HT1080 (cell line): Measurements from ENCODE around the gene DCDC2C. TPM values are rescaled to one million over a fixed set of nuclear protein-coding genes. Genes with fewer than 3 reads are reported as not detected.

Source experiments
- DNase-seq: peaks from one replicate; pipeline ENCODE4 v3.0.0-alpha.2; 2015; ENCODE audit warnings: low read depth
- total RNA-seq: library from RNA; depleted of rRNA; stranded (reverse); fragments of >200 nt; shearing (Covaris generic); gene quantifications from 2 replicates; pipeline ENCODE4 v1.2.3, GENCODE V29; 2014; rRNA removed

The DCDC2C gene
- total RNA-seq, 1 experiment from 2014 or later, result 1.1 TPM

DNA sequence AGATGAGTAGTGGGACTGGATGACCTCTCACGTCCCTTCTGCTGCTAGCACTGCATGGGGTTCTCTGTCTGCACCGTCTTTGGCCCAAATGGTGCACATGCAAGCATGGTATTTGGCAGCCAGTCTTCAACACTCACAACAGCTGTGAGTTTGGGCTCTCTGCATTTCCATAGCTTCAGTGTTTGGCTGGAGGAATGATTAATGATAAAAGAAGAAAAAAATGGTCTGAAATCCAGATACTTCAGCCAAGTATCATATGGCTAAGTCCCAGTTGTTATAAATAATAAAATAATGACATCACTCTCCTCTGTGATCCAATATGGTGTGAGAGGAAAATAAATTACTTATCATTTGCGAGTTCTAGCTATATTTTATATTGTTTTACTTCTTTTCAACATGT is 173.3 kb downstream of the DCDC2C start:
- DNase-seq, result no peak

DNA sequence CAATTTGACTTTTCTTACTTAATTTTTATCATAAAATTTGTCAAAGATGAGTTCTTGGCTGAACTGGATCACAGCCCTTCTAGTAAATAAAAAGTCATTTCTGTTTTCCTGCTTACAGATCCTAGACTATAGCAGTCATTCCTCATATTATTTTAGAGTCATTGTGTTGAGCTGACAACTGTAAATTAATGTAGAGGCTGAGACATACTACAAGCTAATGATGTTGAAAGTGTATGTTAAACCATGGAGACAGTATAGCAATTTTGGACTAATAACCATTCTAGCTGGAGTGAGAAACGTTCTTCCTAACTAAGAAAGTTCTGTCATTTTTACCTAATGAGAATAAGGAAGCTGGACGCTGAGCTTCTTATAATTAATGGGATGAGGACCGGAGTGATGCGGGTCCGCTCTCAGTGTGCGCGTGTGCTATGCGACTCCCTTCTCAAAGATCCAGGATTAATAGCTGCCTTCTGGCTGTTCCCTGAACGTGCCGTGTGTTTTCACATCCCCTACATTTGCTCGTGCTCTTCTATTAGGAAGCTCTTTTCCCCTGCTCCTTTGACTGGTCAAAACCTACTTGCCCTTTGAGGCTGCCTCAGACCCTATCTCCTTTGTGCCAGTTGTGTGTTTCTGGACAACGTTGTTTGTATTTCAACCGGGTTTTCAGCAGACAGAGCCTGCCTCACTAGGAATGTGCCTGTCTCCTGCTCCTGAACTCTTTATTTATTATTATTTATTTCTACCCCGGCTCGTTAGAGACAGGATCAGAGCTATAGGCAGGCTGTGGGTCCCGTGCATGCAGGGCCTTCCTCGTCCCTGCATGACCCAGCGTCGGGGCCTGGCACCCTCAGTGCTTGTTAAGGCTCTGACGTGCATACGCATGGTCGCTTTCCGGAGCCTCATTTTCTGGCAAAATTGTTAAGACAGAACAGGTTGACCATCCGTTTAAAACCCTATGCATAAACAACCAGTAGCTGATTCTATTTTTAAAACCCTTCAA is 182.6 kb downstream of the DCDC2C start:
- DNase-seq, result no peak

DNA sequence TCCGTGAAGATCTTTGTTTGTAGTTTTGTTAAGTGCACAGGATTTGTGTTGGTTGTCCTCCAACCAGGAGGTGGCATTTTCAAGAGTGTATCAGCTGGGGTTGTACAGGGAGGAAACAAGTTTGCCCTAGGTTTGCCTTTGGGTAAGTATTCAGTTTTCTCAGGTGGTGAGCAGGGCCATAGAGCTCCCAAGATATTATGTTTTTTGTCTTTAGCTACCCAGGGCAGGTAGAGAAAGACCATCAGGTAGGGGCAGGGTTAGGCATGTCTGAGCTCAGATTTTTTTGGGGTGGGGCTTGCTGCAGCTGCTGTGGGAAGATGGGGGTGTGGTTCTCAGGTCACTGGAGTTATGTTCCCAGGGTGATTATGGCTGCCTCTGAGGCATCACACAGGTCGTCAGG is 191.6 kb downstream of the DCDC2C start:
- no peak for DNase-seq

Other genes starting within 250 kb of the DCDC2C start
- 98.8 and 106 TPM in 2 replicates for gene ADI1, start 184.0 kb upstream of the DCDC2C start, total RNA-seq
- gene RNASEH1, start 145.2 kb upstream of the DCDC2C start, total RNA-seq, result 56.7 and 60.7 TPM in 2 replicates
- gene RPS7, start 128.3 kb upstream of the DCDC2C start, total RNA-seq, result 2,795 and 3,239 TPM in 2 replicates
- gene COLEC11, start 108.5 kb upstream of the DCDC2C start, total RNA-seq, result 0.72 and 2.2 TPM in 2 replicates
- gene ALLC, start 45.4 kb upstream of the DCDC2C start, total RNA-seq, result not detected in 2 replicates